NT2/D1 (cell line): ENCODE data around the gene RHEX.

Source experiments
- SUZ12 ChIP-seq: IDR thresholded peaks from 2 replicates; pipeline ENCODE4 v1.6.1; 2011; ENCODE audit not compliant: insufficient read length, insufficient read depth; ENCODE audit errors: extremely low read depth
- YY1 ChIP-seq: IDR thresholded peaks from 2 replicates; pipeline ENCODE4 v1.6.1; 2011; ENCODE audit not compliant: insufficient read length, insufficient read depth
- ZNF274 ChIP-seq: IDR thresholded peaks from 2 replicates; pipeline ENCODE4 v1.6.1; 2011; ENCODE audit warnings: mild to moderate bottlenecking, low read depth, low read length

- TF ChIP-seq ZNF274 (no peak), YY1 (no peak), SUZ12 (no peak)
These were observed 12.7 kb downstream of the RHEX start for GRCh38 chr1:206065547-206066145.
